ENCODE results near the gene C6orf62.
"Not testable (repeated sequence)": the region's sequence is repeated elsewhere in the genome, so short reads cannot be mapped to it uniquely, and the experiment has no call there.

The C6orf62 gene

GRCh38 chr6:24743265-24743943 is 24.4 kb upstream of the C6orf62 start:
- no peak for DNase-seq (ENCODE audit: low read depth in 2 of 2, low spot score in 1 of 2)

GRCh38 chr6:24742216-24742738 is 23.3 kb upstream of the C6orf62 start:
- DNase-seq (ENCODE audit: low read depth in 2 of 2, low spot score in 1 of 2): no peak

GRCh38 chr6:24740861-24741260 is 21.9 kb upstream of the C6orf62 start:
- no peak for DNase-seq (ENCODE audit: low read depth in 2 of 2, low spot score in 1 of 2)

GRCh38 chr6:24738741-24739140 is 19.8 kb upstream of the C6orf62 start:
- DNase-seq (ENCODE audit: low read depth in 2 of 2, low spot score in 1 of 2): no peak

GRCh38 chr6:24734710-24735109 is 15.8 kb upstream of the C6orf62 start:
- DNase-seq (ENCODE audit: low read depth in 2 of 2, low spot score in 1 of 2): not testable (repeated sequence)

GRCh38 chr6:24734166-24734565 is 15.2 kb upstream of the C6orf62 start:
- DNase-seq (ENCODE audit: low read depth in 2 of 2, low spot score in 1 of 2): no peak

GRCh38 chr6:24731456-24732134 is 12.6 kb upstream of the C6orf62 start:
- not testable (repeated sequence) for DNase-seq (ENCODE audit: low read depth in 2 of 2, low spot score in 1 of 2)

- DNase-seq (ENCODE audit: low read depth in 2 of 2, low spot score in 1 of 2): not testable (repeated sequence)
These were observed 11.7 kb upstream of the C6orf62 start for GRCh38 chr6:24730653-24731052.

GRCh38 chr6:24723270-24723669 is 4.3 kb upstream of the C6orf62 start:
- no peak for DNase-seq (ENCODE audit: low read depth in 2 of 2, low spot score in 1 of 2)

- DNase-seq (ENCODE audit: low read depth in 2 of 2, low spot score in 1 of 2): no peak
These were observed 2.7 kb upstream of the C6orf62 start for GRCh38 chr6:24721461-24722215.

GRCh38 chr6:24720604-24721460 is 1.9 kb upstream of the C6orf62 start:
- DNase-seq (ENCODE audit: low read depth in 2 of 2, low spot score in 1 of 2): peak; percentile 99 to 100

GRCh38 chr6:24720131-24720603 is 1.2 kb upstream of the C6orf62 start:
- DNase-seq (ENCODE audit: low read depth in 2 of 2, low spot score in 1 of 2): peak; percentile 49 to 72

GRCh38 chr6:24718449-24719124 is 367 bp downstream of the C6orf62 start:
- no peak for DNase-seq (ENCODE audit: low read depth in 2 of 2, low spot score in 1 of 2)

- not testable (repeated sequence) for DNase-seq (ENCODE audit: low read depth in 2 of 2, low spot score in 1 of 2)
These were observed 2.3 kb downstream of the C6orf62 start for GRCh38 chr6:24716602-24717148.

GRCh38 chr6:24710519-24711303 is 8.2 kb downstream of the C6orf62 start:
- no peak for DNase-seq (ENCODE audit: low read depth in 2 of 2, low spot score in 1 of 2)

- DNase-seq (ENCODE audit: low read depth in 2 of 2, low spot score in 1 of 2): no peak
These were observed 9.8 kb downstream of the C6orf62 start for GRCh38 chr6:24709014-24709711.

GRCh38 chr6:24708612-24709011 is 10.3 kb downstream of the C6orf62 start:
- no peak for DNase-seq (ENCODE audit: low read depth in 2 of 2, low spot score in 1 of 2)

GRCh38 chr6:24704468-24704867 is 14.5 kb downstream of the C6orf62 start:
- DNase-seq (ENCODE audit: low read depth in 2 of 2, low spot score in 1 of 2): no peak
